ENCODE results near the gene ST6GALNAC5.
"Not testable (repeated sequence)": the region's sequence is repeated elsewhere in the genome, so short reads cannot be mapped to it uniquely, and the experiment has no call there.

The ST6GALNAC5 gene

GRCh38 chr1:76958828-76959227 is 91.5 kb downstream of the ST6GALNAC5 start:
- no peak for DNase-seq (ENCODE audit: low read depth)
- no peak for TF ChIP-seq CTCF (conservative IDR thresholded peaks at IDR 0.05; ENCODE audit: low read length)
- no peak overlapping the region for H3K4me3 ChIP-seq (ENCODE audit: low read length)

GRCh38 chr1:76959556-76959955 is 92.3 kb downstream of the ST6GALNAC5 start:
- TF ChIP-seq CTCF (conservative IDR thresholded peaks at IDR 0.05; ENCODE audit: low read length), result no peak
- H3K4me3 ChIP-seq (ENCODE audit: low read length), result no peak overlapping the region
- peak; percentile 32 for DNase-seq (ENCODE audit: low read depth)

- H3K4me3 ChIP-seq (ENCODE audit: low read length), result no peak overlapping the region
- peak; percentile 83 for DNase-seq (ENCODE audit: low read depth)
- no peak; the same call in 1 of the 2 replicates for TF ChIP-seq CTCF (conservative IDR thresholded peaks at IDR 0.05; ENCODE audit: low read length)
Measured at GRCh38 chr1:76961181-76961819, 94.0 kb downstream of the ST6GALNAC5 start.

GRCh38 chr1:76961820-76962207 is 94.5 kb downstream of the ST6GALNAC5 start:
- TF ChIP-seq CTCF (conservative IDR thresholded peaks at IDR 0.05; ENCODE audit: low read length), result no peak
- DNase-seq (ENCODE audit: low read depth), result no peak
- H3K4me3 ChIP-seq (ENCODE audit: low read length), result no peak overlapping the region

GRCh38 chr1:76981267-76981666 is 114.0 kb downstream of the ST6GALNAC5 start:
- DNase-seq (ENCODE audit: low read depth); H3K4me3 ChIP-seq (ENCODE audit: low read length): not testable (repeated sequence)

GRCh38 chr1:76989976-76990375 is 122.7 kb downstream of the ST6GALNAC5 start:
- no peak for DNase-seq (ENCODE audit: low read depth)
- no peak for TF ChIP-seq CTCF (conservative IDR thresholded peaks at IDR 0.05; ENCODE audit: low read length)
- H3K4me3 ChIP-seq (ENCODE audit: low read length), result no peak overlapping the region

- TF ChIP-seq CTCF (conservative IDR thresholded peaks at IDR 0.05; ENCODE audit: low read length), result no peak
- no peak for DNase-seq (ENCODE audit: low read depth)
Measured at GRCh38 chr1:76993036-76993435, 125.8 kb downstream of the ST6GALNAC5 start.

More at GRCh38 chr1:76993036-76993435, 125.8 kb downstream of the ST6GALNAC5 start:
- H3K4me3 ChIP-seq (ENCODE audit: low read length), result no peak overlapping the region
